A673 (cell line): ENCODE results near the gene ITPR3. TPM values are rescaled to one million over a fixed set of nuclear protein-coding genes. Genes with fewer than 3 reads are reported as not detected.

Experiments used
- BruUV-seq: library from RNA; stranded (reverse); fragments of 400-500 nt; replicated peaks from 2 replicates; lab custom pipeline; 2021; lab: Mats Ljungman, UMichigan
- CTCF ChIA-PET: fragments of 300-600 bp; sonication (Branson Sonifier 250); formaldehyde crosslinking; loops from one replicate; lab custom pipeline; 2022; ENCODE audit warnings: antibody characterized with exemption; lab: Charles Lee
- POLR2A ChIA-PET: fragments of 300-600 bp; sonication (Branson Sonifier 250); formaldehyde crosslinking; loops from one replicate; lab custom pipeline; 2022; ENCODE audit warnings: antibody characterized with exemption; ENCODE audit not compliant: low non-redundant PET; lab: Charles Lee
- DNase-seq: peaks from one replicate; pipeline ENCODE4 v3.0.0-alpha.2; 2015; ENCODE audit warnings: low spot score
- H3K27ac ChIP-seq: fragments of 200-600 bp; sonication (generic); 2 replicates; pipeline ENCODE4 v1.5.1; 2016; ENCODE audit warnings: mixed run types, low read depth, mild to moderate bottlenecking, mixed read lengths, antibody characterized with exemption, low read length; ENCODE audit not compliant: poor library complexity, severe bottlenecking
- H3K27me3 ChIP-seq: fragments of 200-600 bp; sonication (generic); replicated peaks from 2 replicates; pipeline ENCODE4 v1.6.1; 2017; ENCODE audit warnings: mixed run types, low read depth, mild to moderate bottlenecking, mixed read lengths, antibody characterized with exemption, low read length; ENCODE audit not compliant: insufficient read depth, poor library complexity
- H3K36me3 ChIP-seq: fragments of 200-600 bp; sonication (generic); 2 replicates; pipeline ENCODE4 v1.6.1; 2016; ENCODE audit warnings: mixed run types, mild to moderate bottlenecking, mixed read lengths, antibody characterized with exemption, low read length; ENCODE audit not compliant: insufficient read depth, poor library complexity, severe bottlenecking
- H3K4me1 ChIP-seq: fragments of 200-600 bp; sonication (generic); 2 replicates; pipeline ENCODE4 v1.6.1; 2017; ENCODE audit warnings: mixed run types, mild to moderate bottlenecking, mixed read lengths, antibody characterized with exemption, low read length; ENCODE audit not compliant: insufficient read depth, poor library complexity, severe bottlenecking
- H3K4me3 ChIP-seq: fragments of 200-600 bp; sonication (generic); 2 replicates; pipeline ENCODE4 v1.5.1; 2016; ENCODE audit warnings: low read depth, mixed run types, mild to moderate bottlenecking, mixed read lengths, low read length; ENCODE audit not compliant: poor library complexity, severe bottlenecking
- H3K9me3 ChIP-seq: fragments of 200-600 bp; sonication (generic); 2 replicates; pipeline ENCODE4 v1.6.1; 2016; ENCODE audit warnings: mixed run types, low read depth, mild to moderate bottlenecking, mixed read lengths, antibody characterized with exemption, low read length; ENCODE audit not compliant: poor library complexity, severe bottlenecking
- CTCF ChIP-seq: fragments of 300-800, 200-600 bp; sonication (generic); conservative IDR thresholded peaks from 2 replicates; pipeline ENCODE4 v1.5.1; 2017; ENCODE audit warnings: low read depth, mild to moderate bottlenecking, antibody characterized with exemption, low read length, moderate library complexity, mixed read lengths
- EZH2 ChIP-seq: fragments of 200-600 bp; sonication (generic); IDR thresholded peaks from 2 replicates; pipeline ENCODE4 v1.6.1; 2017; ENCODE audit warnings: borderline replicate concordance, low read depth, mild to moderate bottlenecking, mixed read lengths, antibody characterized with exemption, low read length; ENCODE audit not compliant: poor library complexity, severe bottlenecking
- intact Hi-C: fragments of 100-400 bp; cut with micrococcal nuclease; formaldehyde crosslinking; loops from one replicate; pipeline ENCODE4 v1.10.0; 2022; ENCODE audit not compliant: unreplicated experiment
- total RNA-seq: library from RNA; stranded (reverse); gene quantifications from 2 replicates; pipeline ENCODE4 v1.2.3, GENCODE V29; 2021

The ITPR3 gene
- total RNA-seq, 1 experiment from 2014 or later: 27.8 TPM

GRCh38 chr6:33730611-33731010 is 109.5 kb downstream of the ITPR3 start:
- DNase-seq: no peak
- H3K36me3 ChIP-seq: no peaks in the 10 kb centered on the region
- CTCF ChIA-PET: no interaction called here
- H3K4me3 ChIP-seq: no peak overlapping the region
- POLR2A ChIA-PET: no interaction called here
- no peaks in the 10 kb centered on the region for H3K9me3 ChIP-seq
- intact Hi-C loops: no loop called here
- no peaks in the 10 kb centered on the region for H3K4me1 ChIP-seq
- BruUV-seq: no TSS peak
- H3K27ac ChIP-seq: no peak overlapping the region
- H3K27me3 ChIP-seq: no peaks in the 10 kb centered on the region
- TF ChIP-seq CTCF (no peak), EZH2 (no peak)

- no peaks in the 10 kb centered on the region for H3K36me3 ChIP-seq
- no TSS peak for BruUV-seq
- ChIA-PET POLR2A (no interaction called here), CTCF (no interaction called here)
- no peak overlapping the region for H3K27ac ChIP-seq
- DNase-seq: no peak
- H3K27me3 ChIP-seq: no peaks in the 10 kb centered on the region
- no peaks in the 10 kb centered on the region for H3K4me1 ChIP-seq
- H3K4me3 ChIP-seq: no peak overlapping the region
- H3K9me3 ChIP-seq: no peaks in the 10 kb centered on the region
- intact Hi-C loops: no loop called here
- TF ChIP-seq EZH2: no peak
- TF ChIP-seq CTCF: no peak
These were observed 109.9 kb downstream of the ITPR3 start for GRCh38 chr6:33731035-33731434.

GRCh38 chr6:33731751-33732282 is 110.7 kb downstream of the ITPR3 start:
- POLR2A ChIA-PET: no interaction called here
- no peak for TF ChIP-seq EZH2
- no peak for TF ChIP-seq CTCF
- Histone ChIP-seq H3K36me3 (no peaks in the 10 kb centered on the region), H3K4me3 (no peak overlapping the region), H3K27me3 (no peaks in the 10 kb centered on the region), H3K4me1 (no peaks in the 10 kb centered on the region), H3K9me3 (no peaks in the 10 kb centered on the region), H3K27ac (no peak overlapping the region)
- intact Hi-C loops: no loop called here
- no TSS peak for BruUV-seq
- CTCF ChIA-PET: no interaction called here
- DNase-seq: no peak
